Breast epithelium (tissue), 3 donors: Measurements from ENCODE around the gene QPCTL.

Experiments
- POLR2A ChIP-seq: fragments of 450-650 bp; IDR thresholded peaks from one replicate; pipeline ENCODE4 v1.6.1; 2016; ENCODE audit warnings: antibody characterized with exemption, mild to moderate bottlenecking, moderate library complexity
- POLR2AphosphoS5 ChIP-seq, 3 donors: sonication (generic); formaldehyde crosslinking; IDR thresholded peaks; one replicate each; pipeline ENCODE4 v1.6.1; 2017; ENCODE audit warnings: antibody characterized with exemption in 3 of 3
- TF ChIP-seq, protein P1 (sequence below), 3 donors: fragments of 450-650 bp; IDR thresholded peaks; one replicate each; pipeline ENCODE4 v1.5.1; 2016 to 2017; ENCODE audit warnings: antibody characterized with exemption in 3 of 3, mild to moderate bottlenecking in 3 of 3, moderate library complexity in 3 of 3

DNA sequence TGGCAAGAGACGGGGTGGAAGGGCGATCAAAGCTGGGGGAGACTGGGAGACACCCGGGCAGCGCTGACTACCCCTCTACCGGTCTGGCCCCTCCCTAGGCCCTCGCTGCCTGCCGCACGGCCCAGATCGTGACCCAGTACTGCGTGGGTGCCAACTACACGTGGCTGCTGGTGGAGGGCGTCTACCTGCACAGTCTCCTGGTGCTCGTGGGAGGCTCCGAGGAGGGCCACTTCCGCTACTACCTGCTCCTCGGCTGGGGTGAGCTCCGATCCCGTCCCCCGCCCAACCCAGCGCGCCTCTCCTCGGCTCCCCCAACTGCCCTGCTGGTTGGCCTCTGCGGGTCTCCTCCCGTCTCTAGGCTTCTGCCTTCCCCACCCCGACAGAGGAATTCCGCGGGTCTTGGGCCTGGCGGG lies 15.6 kb upstream of the QPCTL start:
- TF ChIP-seq, protein P1, sequence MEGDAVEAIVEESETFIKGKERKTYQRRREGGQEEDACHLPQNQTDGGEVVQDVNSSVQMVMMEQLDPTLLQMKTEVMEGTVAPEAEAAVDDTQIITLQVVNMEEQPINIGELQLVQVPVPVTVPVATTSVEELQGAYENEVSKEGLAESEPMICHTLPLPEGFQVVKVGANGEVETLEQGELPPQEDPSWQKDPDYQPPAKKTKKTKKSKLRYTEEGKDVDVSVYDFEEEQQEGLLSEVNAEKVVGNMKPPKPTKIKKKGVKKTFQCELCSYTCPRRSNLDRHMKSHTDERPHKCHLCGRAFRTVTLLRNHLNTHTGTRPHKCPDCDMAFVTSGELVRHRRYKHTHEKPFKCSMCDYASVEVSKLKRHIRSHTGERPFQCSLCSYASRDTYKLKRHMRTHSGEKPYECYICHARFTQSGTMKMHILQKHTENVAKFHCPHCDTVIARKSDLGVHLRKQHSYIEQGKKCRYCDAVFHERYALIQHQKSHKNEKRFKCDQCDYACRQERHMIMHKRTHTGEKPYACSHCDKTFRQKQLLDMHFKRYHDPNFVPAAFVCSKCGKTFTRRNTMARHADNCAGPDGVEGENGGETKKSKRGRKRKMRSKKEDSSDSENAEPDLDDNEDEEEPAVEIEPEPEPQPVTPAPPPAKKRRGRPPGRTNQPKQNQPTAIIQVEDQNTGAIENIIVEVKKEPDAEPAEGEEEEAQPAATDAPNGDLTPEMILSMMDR (IDR thresholded peaks at IDR 0.05): no peak
- no peak for TF ChIP-seq POLR2A
- TF ChIP-seq POLR2AphosphoS5 (IDR thresholded peaks at IDR 0.05): no peak
